H1 (cell line): ENCODE measurements around the gene CLCA4. TPM values are rescaled to one million over a fixed set of nuclear protein-coding genes. Genes with fewer than 3 reads are reported as not detected.
A peak's percentile ranks its signal among the peaks of the same experiment; 100 is the strongest.

Source experiments
- CTCF ChIA-PET: fragments of 300-600 bp; sonication (Branson Sonifier 250); formaldehyde crosslinking; loops from one replicate; lab custom pipeline; 2021; ENCODE audit not compliant: partially characterized antibody; lab: Charles Lee
- POLR2A ChIA-PET: fragments of 300-600 bp; sonication (Branson Sonifier 250); formaldehyde crosslinking; loops from one replicate; lab custom pipeline; 2021; ENCODE audit warnings: inconsistent platforms; ENCODE audit not compliant: partially characterized antibody; lab: Charles Lee
- DNase-seq, 2 experiments: peaks; one replicate each; pipeline versions ENCODE4 v3.0.0 to v3.0.0-alpha.2; 2010 to 2022; ENCODE audit warnings: low spot score in 2 of 2, low read depth in 1 of 2, mixed read lengths in 1 of 2
- FAIRE-seq: peaks from 2 replicates; lab custom pipeline; 2011; peaks lifted over from hg19 to GRCh38; lab: Jason Lieb, UNC
- H2AFZ ChIP-seq: 2 replicates; pipeline ENCODE4 v1.8.1; 2012; ENCODE audit warnings: low read length, inconsistent platforms
- H2AK5ac ChIP-seq: 2 replicates; pipeline ENCODE4 v1.6.1; 2013; ENCODE audit warnings: low read depth, low read length
- H2BK120ac ChIP-seq: replicated peaks from 2 replicates; pipeline ENCODE3; 2013; ENCODE audit warnings: low read depth, low read length, inconsistent platforms
- H2BK12ac ChIP-seq: 2 replicates; pipeline ENCODE4 v1.6.1; 2013; ENCODE audit warnings: low read depth, low read length
- H2BK15ac ChIP-seq: 2 replicates; pipeline ENCODE4 v1.6.1; 2013; ENCODE audit warnings: low read length
- H2BK20ac ChIP-seq: 2 replicates; pipeline ENCODE4 v1.6.1; 2013; ENCODE audit warnings: low read length
- H2BK5ac ChIP-seq: 2 replicates; pipeline ENCODE4 v1.6.1; 2013; ENCODE audit warnings: low read depth, low read length
- H3K14ac ChIP-seq: 2 replicates; pipeline ENCODE4 v1.6.1; 2013; ENCODE audit warnings: inconsistent platforms; ENCODE audit not compliant: insufficient read length
- H3K18ac ChIP-seq: 2 replicates; pipeline ENCODE4 v1.6.1; 2013; ENCODE audit warnings: low read length; ENCODE audit errors: extremely low read depth
- H3K23ac ChIP-seq: 2 replicates; pipeline ENCODE4 v1.6.1; 2013; ENCODE audit warnings: inconsistent platforms; ENCODE audit not compliant: insufficient read length
- H3K23me2 ChIP-seq: 2 replicates; pipeline ENCODE4 v1.6.1; 2013; ENCODE audit warnings: low read depth, low read length
- H3K27ac ChIP-seq: 2 replicates; pipeline ENCODE4 v1.6.1; 2011; ENCODE audit warnings: low read depth, low read length, inconsistent platforms
- H3K27me3 ChIP-seq, 4 experiments: replicated peaks in 1 of 4; 1 replicate in 1 of 4; 2 replicates in 3 of 4; pipeline versions ENCODE4 v1.6.1 to v1.8.1; 2011 to 2013; ENCODE audit warnings: low read length in 3 of 4, mild to moderate bottlenecking in 3 of 4, inconsistent platforms in 2 of 4, mixed read lengths in 2 of 4, moderate library complexity in 1 of 4; ENCODE audit not compliant: control insufficient read depth in 3 of 4, insufficient read depth in 3 of 4; ENCODE audit errors: extremely low read depth in 1 of 4
- H3K36me3 ChIP-seq, 4 experiments: 2 replicates each; pipeline versions ENCODE4 v1.6.1 to v1.8.1; 2011 to 2013; ENCODE audit warnings: mild to moderate bottlenecking in 4 of 4, low read length in 3 of 4, moderate library complexity in 2 of 4, control low read depth in 1 of 4, inconsistent platforms in 1 of 4; ENCODE audit not compliant: insufficient read depth in 4 of 4, control insufficient read depth in 2 of 4
- H3K4ac ChIP-seq: replicated peaks from 2 replicates; pipeline ENCODE3; 2013; ENCODE audit warnings: low read length, low read depth, mixed read lengths, inconsistent platforms; ENCODE audit not compliant: insufficient read length
- H3K4me1 ChIP-seq, 4 experiments: replicated peaks in 1 of 4; 1 replicate in 1 of 4; 2 replicates in 3 of 4; pipeline versions ENCODE4 v1.6.1 to v1.8.1; 2011 to 2013; ENCODE audit warnings: low read length in 3 of 4, inconsistent platforms in 2 of 4, mixed read lengths in 1 of 4; ENCODE audit not compliant: insufficient read depth in 4 of 4, control insufficient read depth in 3 of 4
- H3K4me2 ChIP-seq, 2 experiments: 2 replicates each; pipeline versions ENCODE4 v1.6.1 to v1.8.1; 2011 to 2013; ENCODE audit warnings: low read depth in 2 of 2, low read length in 2 of 2, control low read depth in 1 of 2, inconsistent platforms in 1 of 2, mild to moderate bottlenecking in 1 of 2; ENCODE audit not compliant: insufficient read depth in 1 of 2
- H3K4me3 ChIP-seq, 4 experiments: fragments of 200-600, 300-600 bp in 1 of 4; sonication (generic), shearing (Covaris generic), sonication (Bioruptor Twin) in 1 of 4; 2 replicates each; pipeline versions ENCODE4 v1.5.1 to v1.8.1; 2011 to 2016; ENCODE audit warnings: low read length in 4 of 4, low read depth in 3 of 4, control low read depth in 2 of 4, inconsistent platforms in 2 of 4, mild to moderate bottlenecking in 2 of 4, mixed read lengths in 1 of 4, moderate library complexity in 1 of 4; ENCODE audit not compliant: insufficient read depth in 2 of 4; ENCODE audit errors: extremely low read depth in 1 of 4
- H3K56ac ChIP-seq: replicated peaks from 2 replicates; pipeline ENCODE3; 2013; ENCODE audit warnings: low read depth, mild to moderate bottlenecking, mixed read lengths, low read length, inconsistent platforms; ENCODE audit not compliant: insufficient read length
- H3K79me1 ChIP-seq: 2 replicates; pipeline ENCODE4 v1.6.1; 2013; ENCODE audit warnings: low read depth, low read length, control low read depth
- H3K79me2 ChIP-seq, 2 experiments: 2 replicates each; pipeline versions ENCODE4 v1.6.1 to v1.8.1; 2012 to 2013; ENCODE audit warnings: low read length in 2 of 2, mild to moderate bottlenecking in 2 of 2, inconsistent platforms in 1 of 2; ENCODE audit not compliant: insufficient read depth in 2 of 2, control insufficient read depth in 1 of 2
- H3K9ac ChIP-seq, 4 experiments: replicated peaks in 1 of 4; 1 replicate in 1 of 4; 2 replicates in 3 of 4; pipeline versions ENCODE4 v1.6.1 to v1.8.1; 2011 to 2013; ENCODE audit warnings: low read depth in 3 of 4, low read length in 3 of 4, control low read depth in 2 of 4, mild to moderate bottlenecking in 2 of 4, moderate library complexity in 2 of 4, inconsistent platforms in 1 of 4; ENCODE audit errors: extremely low read depth in 1 of 4
- H3K9me3 ChIP-seq, 2 experiments: 2 replicates each; pipeline versions ENCODE4 v1.6.1 to v1.8.1; 2012 to 2013; ENCODE audit warnings: mild to moderate bottlenecking in 2 of 2, moderate library complexity in 2 of 2, control low read depth in 1 of 2, inconsistent platforms in 1 of 2, low read depth in 1 of 2, low read length in 1 of 2, mixed read lengths in 1 of 2; ENCODE audit not compliant: insufficient read depth in 2 of 2
- H4K20me1 ChIP-seq, 2 experiments: replicated peaks in 1 of 2; 2 replicates each; pipeline versions ENCODE3 to v1.8.1; 2011 to 2013; ENCODE audit warnings: inconsistent platforms in 2 of 2, low read length in 2 of 2, mild to moderate bottlenecking in 1 of 2; ENCODE audit not compliant: insufficient read depth in 2 of 2, control insufficient read depth in 1 of 2
- H4K5ac ChIP-seq: 2 replicates; pipeline ENCODE4 v1.6.1; 2013; ENCODE audit warnings: low read length, low read depth, mixed read lengths, inconsistent platforms; ENCODE audit not compliant: insufficient read length
- H4K8ac ChIP-seq: 2 replicates; pipeline ENCODE4 v1.8.0; 2013; ENCODE audit warnings: mild to moderate bottlenecking, moderate library complexity, low read length, inconsistent platforms; ENCODE audit not compliant: insufficient read depth; ENCODE audit errors: extremely low read depth
- H4K91ac ChIP-seq: replicated peaks from 2 replicates; pipeline ENCODE3; 2013; ENCODE audit warnings: low read length, mixed read lengths, inconsistent platforms; ENCODE audit not compliant: insufficient read length
- ATF3 ChIP-seq: IDR thresholded peaks from 2 replicates; pipeline ENCODE4 v1.6.1; 2011; ENCODE audit warnings: low read depth, mild to moderate bottlenecking, low read length; ENCODE audit not compliant: insufficient read depth
- EZH2 ChIP-seq: fragments of 200-600 bp; sonication (generic); IDR thresholded peaks from 2 replicates; pipeline ENCODE4 v1.7.1; 2012; ENCODE audit warnings: low read depth, mild to moderate bottlenecking, moderate library complexity, low read length, inconsistent platforms; ENCODE audit not compliant: severe bottlenecking
- HDAC6 ChIP-seq: IDR thresholded peaks from one replicate; pipeline ENCODE4 v1.7.1; 2012; ENCODE audit warnings: low read depth, mild to moderate bottlenecking, inconsistent platforms, low read length, moderate library complexity
- NANOG ChIP-seq: IDR thresholded peaks from 2 replicates; pipeline ENCODE4 v1.6.1; 2011; ENCODE audit warnings: low read length, low read depth, mild to moderate bottlenecking, inconsistent platforms; ENCODE audit not compliant: insufficient read depth, poor library complexity, severe bottlenecking
- NRF1 ChIP-seq: IDR thresholded peaks from 2 replicates; pipeline ENCODE4 v1.6.1; 2011; ENCODE audit warnings: mild to moderate bottlenecking, low read depth, low read length, improper control_type of control experiment
- PHF8 ChIP-seq: fragments of 200-600 bp; sonication (generic); conservative IDR thresholded peaks from 2 replicates; pipeline ENCODE4 v1.7.1; 2012; ENCODE audit warnings: low read depth, mild to moderate bottlenecking, inconsistent platforms, low read length, moderate library complexity
- POLR2AphosphoS5 ChIP-seq: IDR thresholded peaks from 2 replicates; pipeline ENCODE4 v1.6.1; 2011; ENCODE audit warnings: low read depth, low read length
- RFX5 ChIP-seq: IDR thresholded peaks from 2 replicates; pipeline ENCODE4 v1.6.1; 2011; ENCODE audit warnings: low read depth, low read length, improper control_type of control experiment, borderline replicate concordance
- RXRA ChIP-seq: IDR thresholded peaks from 2 replicates; pipeline ENCODE4 v1.6.1; 2011; ENCODE audit warnings: low read depth, mild to moderate bottlenecking, low read length, moderate library complexity; ENCODE audit not compliant: insufficient read depth
- SIRT6 ChIP-seq: IDR thresholded peaks from one replicate; pipeline ENCODE4 v1.7.1; 2012; ENCODE audit warnings: low read length, inconsistent platforms
- SP2 ChIP-seq: IDR thresholded peaks from 2 replicates; pipeline ENCODE4 v1.6.1; 2012; ENCODE audit warnings: mild to moderate bottlenecking, low read length, inconsistent platforms
- SP4 ChIP-seq: IDR thresholded peaks from 2 replicates; pipeline ENCODE4 v1.6.1; 2012; ENCODE audit warnings: low read length, inconsistent platforms
- USF2 ChIP-seq: IDR thresholded peaks from 2 replicates; pipeline ENCODE4 v1.6.1; 2011; ENCODE audit warnings: low read length, improper control_type of control experiment
- WGBS, 2 experiments: shearing (Covaris generic) in 1 of 2; methylation state at CpG; one replicate each; pipeline versions ENCODE4 v1.1.6 to v1.1.7; 2013 to 2015; ENCODE audit warnings: low lambda C conversion rate in 2 of 2, mixed read lengths in 2 of 2, inconsistent platforms in 1 of 2, low coverage in 1 of 2, missing lambda C conversion rate in 1 of 2; ENCODE audit not compliant: insufficient replicate concordance in 2 of 2, insufficient coverage in 1 of 2, insufficient read length in 1 of 2; ENCODE audit errors: extremely low coverage in 1 of 2, missing lambda C conversion rate in 1 of 2; 5-methylcytosine and 5-hydroxymethylcytosine counted together
- polyA plus RNA-seq, 7 experiments: library from polyadenylated mRNA; depleted of rRNA in 3 of 7; stranded (reverse) in 5 of 7; unstranded in 2 of 7; fragments of >200 nt in 5 of 7; fragments of 200-250 nt in 2 of 7; gene quantifications; 1 replicate in 5 of 7; 2 replicates in 1 of 7; 4 replicates in 1 of 7; pipeline versions ENCODE4 v1.2.1 to v1.2.3, GENCODE V29; 2011 to 2013; ENCODE audit warnings: missing spikeins in 2 of 7, mixed read lengths in 2 of 7
- total RNA-seq: library from RNA; stranded (reverse); fragmentation: NEBNext Ultra II Directional; extraction: Animal tissue kit (Norgen Biotek cat#: 25700); gene quantifications from 2 replicates; pipeline ENCODE4 v1.2.1, GENCODE V29; 2021

The CLCA4 gene
- total and polyA plus RNA-seq, 2 of the 8 experiments (the other 6 are each of a cell fraction or from before 2014, with no cell fraction given) = not detected

GRCh38 chr1:86551305-86551704 is 4.4 kb downstream of the CLCA4 start:
- DNase-seq = no peak
- Histone ChIP-seq H3K36me3 (no peaks in the 10 kb centered on the region), H2BK120ac (no peak overlapping the region), H2BK15ac (no peak overlapping the region), H3K9ac (no peak overlapping the region), H2BK20ac (no peak overlapping the region), H3K4me2 (no peak overlapping the region), H4K91ac (no peak overlapping the region), H3K9me3 (no peaks in the 10 kb centered on the region), H2AFZ (0 out of 2 replicates have a peak overlapping the region, but pooled peaks have one; percentile 45), H4K5ac (no peak overlapping the region), H2AK5ac (no peak overlapping the region), H3K27me3 (no peaks in the 10 kb centered on the region), H3K18ac (no peak overlapping the region), H4K20me1 (no peaks in the 10 kb centered on the region), H2BK5ac (no peak overlapping the region), H3K4me3 (no peak overlapping the region), H3K56ac (no peak overlapping the region), H3K79me1 (no peaks in the 10 kb centered on the region), H3K79me2 (no peaks in the 10 kb centered on the region), H4K8ac (no peak overlapping the region), H3K4ac (no peak overlapping the region), H3K4me1 (no peaks in the 10 kb centered on the region; a peak in 1 of 7 replicates), H3K23ac (no peak overlapping the region), H3K23me2 (no peaks in the 10 kb centered on the region; the same call in 1 of the 2 replicates), H3K27ac (no peak overlapping the region), H2BK12ac (no peak overlapping the region), H3K14ac (no peak overlapping the region)
- WGBS, 2 experiments = 88% methylated on average over 3 of the region's 3 CpGs; no CpG with 5 or more reads in 1 of the 2 experiments
- CTCF ChIA-PET = interaction anchor here (0.8 to 0.9 kb wide), 2 partner anchors 50 to 51 kb away, joined by 3 to 4 read pairs; no protein-coding TSS in a partner anchor
- no peak for FAIRE-seq
- POLR2A ChIA-PET = no interaction called here
- TF ChIP-seq HDAC6 = no peak
- TF ChIP-seq POLR2AphosphoS5 = no peak
- no peak for TF ChIP-seq RFX5
- no peak for TF ChIP-seq NRF1
- TF ChIP-seq ATF3 = no peak
- TF ChIP-seq USF2 = no peak
- no peak for TF ChIP-seq SP4
- TF ChIP-seq SP2 = no peak
- TF ChIP-seq RXRA = no peak
- no peak for TF ChIP-seq SIRT6
- no peak for TF ChIP-seq PHF8
- no peak for TF ChIP-seq EZH2
- no peak for TF ChIP-seq NANOG
